GM12873 (cell line): Measurements from ENCODE around the gene ULBP2.

ENCODE experiments used
- TF ChIP-seq, protein P1 (sequence below): IDR thresholded peaks from 2 replicates; pipeline ENCODE4 v1.5.1; 2012; ENCODE audit warnings: low read depth, mild to moderate bottlenecking, moderate library complexity, low read length, control low read depth; ENCODE audit not compliant: insufficient read depth; ENCODE audit errors: missing control alignments

ULBP2 gene

DNA sequence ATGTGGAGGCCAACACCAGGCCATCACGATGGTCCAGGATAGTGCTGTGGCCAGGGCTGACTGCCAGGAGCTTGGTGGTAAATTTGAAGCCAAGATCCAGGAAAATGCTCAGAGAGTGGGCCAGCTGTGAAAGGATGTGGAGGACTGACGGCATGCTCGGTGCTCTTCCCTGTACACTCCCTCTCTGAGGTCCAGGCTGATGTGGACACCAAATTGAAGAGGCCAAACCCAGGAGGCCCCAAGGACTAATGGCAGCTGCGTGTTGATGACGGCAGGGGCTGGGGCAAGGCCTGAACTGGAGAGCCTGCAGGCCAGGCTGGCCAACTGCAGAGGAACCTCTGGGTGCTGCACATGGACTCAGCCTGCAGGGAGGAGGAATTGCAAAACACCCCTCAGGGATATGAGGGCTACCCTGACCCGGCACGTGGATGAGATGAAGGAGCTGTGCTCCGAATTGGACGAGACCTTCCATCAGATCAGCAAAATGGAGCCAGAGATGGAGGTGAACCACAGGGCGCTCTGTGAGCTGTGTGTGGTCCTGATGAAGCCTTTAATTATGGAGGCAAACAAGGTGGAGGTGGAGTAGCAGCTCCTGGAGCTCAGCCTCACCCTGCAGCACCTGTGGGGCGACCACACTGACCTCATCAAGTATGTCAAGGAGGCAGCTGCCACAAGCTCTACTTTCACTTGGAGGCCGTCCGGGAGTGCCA, 37.0 kb upstream of the ULBP2 start:
- TF ChIP-seq, protein P1, sequence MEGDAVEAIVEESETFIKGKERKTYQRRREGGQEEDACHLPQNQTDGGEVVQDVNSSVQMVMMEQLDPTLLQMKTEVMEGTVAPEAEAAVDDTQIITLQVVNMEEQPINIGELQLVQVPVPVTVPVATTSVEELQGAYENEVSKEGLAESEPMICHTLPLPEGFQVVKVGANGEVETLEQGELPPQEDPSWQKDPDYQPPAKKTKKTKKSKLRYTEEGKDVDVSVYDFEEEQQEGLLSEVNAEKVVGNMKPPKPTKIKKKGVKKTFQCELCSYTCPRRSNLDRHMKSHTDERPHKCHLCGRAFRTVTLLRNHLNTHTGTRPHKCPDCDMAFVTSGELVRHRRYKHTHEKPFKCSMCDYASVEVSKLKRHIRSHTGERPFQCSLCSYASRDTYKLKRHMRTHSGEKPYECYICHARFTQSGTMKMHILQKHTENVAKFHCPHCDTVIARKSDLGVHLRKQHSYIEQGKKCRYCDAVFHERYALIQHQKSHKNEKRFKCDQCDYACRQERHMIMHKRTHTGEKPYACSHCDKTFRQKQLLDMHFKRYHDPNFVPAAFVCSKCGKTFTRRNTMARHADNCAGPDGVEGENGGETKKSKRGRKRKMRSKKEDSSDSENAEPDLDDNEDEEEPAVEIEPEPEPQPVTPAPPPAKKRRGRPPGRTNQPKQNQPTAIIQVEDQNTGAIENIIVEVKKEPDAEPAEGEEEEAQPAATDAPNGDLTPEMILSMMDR: no peak

DNA sequence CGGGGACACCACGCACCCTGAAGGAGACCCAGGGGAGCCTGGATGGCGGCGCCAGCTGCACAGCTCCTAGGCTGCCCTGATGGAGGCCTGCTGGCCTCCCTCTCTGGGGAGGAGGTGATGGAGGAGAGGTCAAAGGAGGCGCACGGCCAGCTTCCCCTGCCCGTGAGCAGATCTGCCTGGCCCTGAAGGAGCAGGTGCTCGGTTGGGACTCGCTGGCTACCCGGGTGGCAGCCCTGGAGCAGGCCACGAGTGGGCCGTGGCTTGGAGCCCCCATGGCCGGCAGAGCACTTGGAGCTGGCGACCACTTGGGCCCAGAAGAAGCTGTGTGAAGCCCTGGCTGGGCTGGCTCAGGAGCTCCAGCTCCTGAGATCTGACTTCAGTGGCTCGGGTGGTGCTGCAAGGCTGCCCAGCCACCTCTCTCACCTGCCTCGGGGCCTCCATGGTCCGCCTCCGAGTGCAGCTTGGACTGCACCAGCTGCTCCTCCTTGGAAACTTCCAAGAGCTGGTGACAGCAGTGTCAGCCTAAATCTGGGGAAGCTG, 36.4 kb upstream of the ULBP2 start:
- TF ChIP-seq, protein P1: no peak

DNA sequence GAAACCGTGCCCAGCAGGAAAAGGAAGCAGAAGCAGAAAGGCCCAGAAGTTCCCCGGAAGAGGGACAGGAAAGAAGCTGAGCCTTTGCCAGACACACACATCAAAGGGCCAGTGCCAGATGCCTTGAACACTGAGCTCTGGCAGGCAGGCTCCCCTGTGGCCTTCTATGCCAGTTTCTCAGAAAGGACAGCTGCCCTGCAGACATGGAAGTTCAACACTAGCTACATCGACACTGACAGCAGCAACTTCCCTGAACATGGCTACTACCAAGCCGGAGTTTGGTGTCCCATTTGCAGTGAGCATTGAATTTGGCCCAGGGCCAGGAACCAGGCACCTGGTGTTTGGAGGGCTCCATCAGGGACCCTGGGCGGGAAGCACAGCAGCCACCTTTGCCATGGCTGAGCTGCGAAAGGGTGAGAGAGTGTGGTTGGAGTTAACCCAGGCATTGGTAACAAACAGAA, 35.9 kb upstream of the ULBP2 start:
- TF ChIP-seq, protein P1: no peak

DNA sequence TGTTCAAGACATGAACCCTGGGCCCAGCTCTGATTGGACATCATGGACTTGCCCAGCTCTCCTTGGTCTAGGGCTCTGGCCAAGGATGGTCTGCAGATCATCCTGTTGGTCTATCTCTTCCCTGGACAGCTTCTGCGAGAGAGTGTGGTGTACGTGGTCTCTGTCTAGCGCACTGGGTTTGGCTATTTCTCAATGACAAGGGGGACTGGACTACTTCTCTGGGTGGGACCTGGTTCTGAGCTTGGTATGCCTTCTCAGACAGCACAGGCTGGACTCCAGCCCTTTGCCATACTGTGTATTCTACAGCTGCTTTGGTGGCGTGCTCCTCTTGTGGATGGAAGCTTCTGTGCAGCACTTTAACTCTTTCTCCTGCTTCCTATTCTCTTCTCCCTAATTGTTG, 35.4 kb upstream of the ULBP2 start:
- TF ChIP-seq, protein P1: no peak

DNA sequence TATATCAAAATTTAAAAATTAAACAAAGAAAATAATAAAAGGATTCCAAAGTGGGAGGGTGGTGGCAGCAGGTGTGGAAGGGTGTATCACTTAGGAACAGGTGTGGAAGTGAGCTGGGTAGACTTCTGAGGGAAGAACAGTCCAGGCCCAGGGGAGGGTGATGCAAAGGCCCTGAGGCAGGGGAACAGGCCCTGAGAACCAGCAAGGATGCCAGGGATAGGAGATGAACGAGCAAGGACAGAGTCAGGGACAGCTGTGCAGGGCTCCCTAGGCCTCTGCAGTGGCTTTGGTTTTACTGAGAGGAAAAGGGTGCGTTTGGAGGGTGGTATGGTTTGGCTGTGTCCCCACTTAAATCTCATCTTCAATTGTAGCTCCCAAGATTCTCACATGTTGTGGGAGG, 34.5 kb upstream of the ULBP2 start:
- TF ChIP-seq, protein P1: no peak

DNA sequence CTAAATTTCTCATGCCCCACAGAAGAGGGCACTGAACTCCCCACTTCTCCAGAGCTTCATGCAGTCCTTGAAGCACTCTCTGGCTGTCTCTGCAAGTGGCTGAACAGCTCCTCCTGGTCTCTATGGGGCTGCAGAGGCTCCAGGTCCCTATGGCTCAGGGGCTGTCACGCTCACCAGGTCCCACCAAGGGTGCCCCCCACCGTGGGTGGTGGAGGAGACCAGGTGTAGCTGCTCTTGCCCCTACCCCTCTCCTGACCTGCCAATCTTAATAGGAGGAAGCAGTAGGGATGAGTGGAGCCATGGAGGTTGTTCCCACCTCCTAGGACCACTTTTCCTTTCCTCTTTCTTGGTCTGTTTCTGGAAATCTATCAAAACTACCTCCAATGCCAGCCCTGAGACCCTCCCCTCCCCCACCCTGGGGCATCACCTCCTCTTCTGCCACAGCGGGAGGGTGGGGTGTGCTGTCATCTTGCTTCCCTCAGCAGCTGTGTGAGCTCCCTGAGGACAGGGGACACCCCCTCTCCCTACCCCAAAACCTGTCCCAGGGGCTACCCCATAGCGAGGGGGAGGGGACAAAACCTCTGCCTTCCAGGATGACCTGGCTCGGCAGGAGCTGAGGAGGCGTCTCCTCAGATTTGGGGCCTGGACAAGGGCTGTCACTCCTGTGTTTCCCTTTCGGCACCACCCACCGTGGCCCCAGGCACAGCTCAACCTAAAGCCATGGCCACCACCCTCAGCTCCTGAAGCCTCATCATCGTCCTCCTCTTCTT, 31.9 kb upstream of the ULBP2 start:
- TF ChIP-seq, protein P1: no peak

DNA sequence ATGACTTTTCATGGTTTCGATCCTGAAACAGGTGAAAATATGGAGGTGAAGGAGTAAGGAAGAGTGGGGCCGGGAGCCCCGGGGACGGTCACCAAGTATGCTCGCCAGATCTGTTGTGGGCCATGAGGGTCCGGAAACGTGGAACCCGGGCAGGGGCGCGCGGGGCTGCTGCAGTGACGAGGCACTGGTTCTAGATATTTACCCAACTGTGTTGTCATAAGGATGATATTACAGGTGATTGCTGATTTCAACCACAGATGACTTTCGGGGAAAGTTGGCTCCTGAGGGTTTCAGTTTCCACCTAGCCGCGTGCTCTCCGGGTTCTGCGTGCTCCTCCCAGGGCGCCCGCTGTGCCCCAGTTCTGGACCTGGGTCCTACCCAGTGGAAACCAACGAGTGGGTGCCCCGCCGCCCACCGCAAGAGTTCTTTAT, 31.1 kb upstream of the ULBP2 start:
- TF ChIP-seq, protein P1: no peak
